Endodermal cell (in vitro differentiated cells): Measurements from ENCODE around the gene IQSEC2. TPM values are rescaled to one million over a fixed set of nuclear protein-coding genes. Genes with fewer than 3 reads are reported as not detected.

Source experiments
- DNase-seq: peaks from one replicate; pipeline ENCODE4 v3.0.0-alpha.2; 2017
- H3K27ac ChIP-seq: 2 replicates; pipeline ENCODE4 v1.5.1; 2013; ENCODE audit warnings: mild to moderate bottlenecking, low read depth, low read length, moderate library complexity
- H3K27me3 ChIP-seq: 2 replicates; pipeline ENCODE4 v1.6.1; 2013; ENCODE audit warnings: mild to moderate bottlenecking, low read length, moderate library complexity; ENCODE audit not compliant: insufficient read depth, control insufficient read depth, poor library complexity, severe bottlenecking
- H3K36me3 ChIP-seq: 2 replicates; pipeline ENCODE4 v1.7.0; 2013; ENCODE audit warnings: mild to moderate bottlenecking, low read length, moderate library complexity; ENCODE audit not compliant: control insufficient read depth, insufficient read depth
- H3K4me1 ChIP-seq: one replicate; pipeline ENCODE4 v1.7.0; 2013; ENCODE audit warnings: low read length; ENCODE audit not compliant: control insufficient read depth, insufficient read depth
- H3K4me3 ChIP-seq: 2 replicates; pipeline ENCODE4 v1.5.1; 2013; ENCODE audit warnings: mild to moderate bottlenecking, low read length, moderate library complexity
- H3K9ac ChIP-seq: 2 replicates; pipeline ENCODE4 v1.6.1; 2013; ENCODE audit warnings: mild to moderate bottlenecking, low read length, moderate library complexity; ENCODE audit not compliant: poor library complexity, severe bottlenecking; ENCODE audit errors: extremely low read depth
- H3K9me3 ChIP-seq: 2 replicates; pipeline ENCODE4 v1.6.1; 2013; ENCODE audit warnings: mild to moderate bottlenecking, low read length, moderate library complexity; ENCODE audit not compliant: control insufficient read depth
- H3K27ac Mint-ChIP-seq: 2 replicates; pipeline ENCODE4 v1.8.0; 2020; ENCODE audit warnings: mixed read lengths
- H3K27me3 Mint-ChIP-seq: 2 replicates; pipeline ENCODE4 v1.8.0; 2021; ENCODE audit warnings: mild to moderate bottlenecking, mixed read lengths; ENCODE audit not compliant: insufficient read depth
- H3K36me3 Mint-ChIP-seq: 2 replicates; pipeline ENCODE4 v1.8.0; 2020; ENCODE audit warnings: low read depth, mixed read lengths
- H3K4me1 Mint-ChIP-seq: 2 replicates; pipeline ENCODE4 v1.8.0; 2020; ENCODE audit warnings: mixed read lengths
- H3K4me3 Mint-ChIP-seq: 2 replicates; pipeline ENCODE4 v1.8.0; 2020; ENCODE audit warnings: mild to moderate bottlenecking, moderate library complexity, mixed read lengths
- H3K9me3 Mint-ChIP-seq: 2 replicates; pipeline ENCODE4 v1.8.0; 2020; ENCODE audit warnings: mild to moderate bottlenecking, mixed read lengths
- WGBS, 2 experiments: methylation state at CpG; one replicate each; pipeline versions ENCODE4 v1.1.5 to v1.1.7; 2013; ENCODE audit warnings: missing lambda C conversion rate in 2 of 2, mixed read lengths in 1 of 2; ENCODE audit not compliant: insufficient coverage in 1 of 2, insufficient read length in 1 of 2; 5-methylcytosine and 5-hydroxymethylcytosine counted together
- total RNA-seq, 2 donors: library from RNA; stranded (reverse); fragmentation: NEBNext Ultra II Directional in 1 of 2; extraction: Animal tissue kit (Norgen Biotek cat#: 25700) in 1 of 2; gene quantifications; 2 replicates in 1 of 2; 3 replicates in 1 of 2; pipeline ENCODE4 v1.2.1, GENCODE V29; 2021
- TF ChIP-seq, protein P1 (sequence below): fragments of 200-600 bp; sonication (generic); conservative IDR thresholded peaks from 2 replicates; pipeline ENCODE4 v1.5.0; 2021; ENCODE audit warnings: antibody characterized with exemption, mild to moderate bottlenecking

IQSEC2 gene
- total RNA-seq, 2 donors from 2014 or later = 14.7 to 18.2 TPM

GRCh38 chrX:53263597-53264094 lies 17.7 kb downstream of the IQSEC2 start:
- Mint-ChIP-seq H3K9me3 (peaks cover 72% of the 10 kb centered on the region), H3K36me3 (peaks cover 3% of the 10 kb centered on the region), H3K4me3 (no peak overlapping the region), H3K27ac (no peak overlapping the region), H3K27me3 (no peaks in the 10 kb centered on the region), H3K4me1 (peaks cover 4% of the 10 kb centered on the region)
- WGBS, 2 experiments = 88 to 90% methylated on average over 4 to 11 of the region's 11 CpGs
- H3K9ac ChIP-seq = no peak overlapping the region
- no peaks in the 10 kb centered on the region for H3K27me3 ChIP-seq
- no peaks in the 10 kb centered on the region for H3K36me3 ChIP-seq
- TF ChIP-seq, protein P1, sequence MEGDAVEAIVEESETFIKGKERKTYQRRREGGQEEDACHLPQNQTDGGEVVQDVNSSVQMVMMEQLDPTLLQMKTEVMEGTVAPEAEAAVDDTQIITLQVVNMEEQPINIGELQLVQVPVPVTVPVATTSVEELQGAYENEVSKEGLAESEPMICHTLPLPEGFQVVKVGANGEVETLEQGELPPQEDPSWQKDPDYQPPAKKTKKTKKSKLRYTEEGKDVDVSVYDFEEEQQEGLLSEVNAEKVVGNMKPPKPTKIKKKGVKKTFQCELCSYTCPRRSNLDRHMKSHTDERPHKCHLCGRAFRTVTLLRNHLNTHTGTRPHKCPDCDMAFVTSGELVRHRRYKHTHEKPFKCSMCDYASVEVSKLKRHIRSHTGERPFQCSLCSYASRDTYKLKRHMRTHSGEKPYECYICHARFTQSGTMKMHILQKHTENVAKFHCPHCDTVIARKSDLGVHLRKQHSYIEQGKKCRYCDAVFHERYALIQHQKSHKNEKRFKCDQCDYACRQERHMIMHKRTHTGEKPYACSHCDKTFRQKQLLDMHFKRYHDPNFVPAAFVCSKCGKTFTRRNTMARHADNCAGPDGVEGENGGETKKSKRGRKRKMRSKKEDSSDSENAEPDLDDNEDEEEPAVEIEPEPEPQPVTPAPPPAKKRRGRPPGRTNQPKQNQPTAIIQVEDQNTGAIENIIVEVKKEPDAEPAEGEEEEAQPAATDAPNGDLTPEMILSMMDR = no peak
- H3K9me3 ChIP-seq = no peaks in the 10 kb centered on the region
- no peak for DNase-seq
- H3K4me3 ChIP-seq = no peak overlapping the region
- no peaks in the 10 kb centered on the region for H3K4me1 ChIP-seq
- no peak overlapping the region for H3K27ac ChIP-seq

GRCh38 chrX:53262918-53263394 lies 18.4 kb downstream of the IQSEC2 start:
- no peaks in the 10 kb centered on the region for H3K36me3 ChIP-seq
- no peak overlapping the region for H3K4me3 Mint-ChIP-seq
- WGBS, 2 experiments = 81% methylated on average over 7 of the region's 8 CpGs; no CpG with 5 or more reads in 1 of the 2 experiments
- TF ChIP-seq, protein P1 = no peak
- H3K27me3 Mint-ChIP-seq = no peaks in the 10 kb centered on the region
- H3K27ac Mint-ChIP-seq = no peak overlapping the region
- H3K4me3 ChIP-seq = no peak overlapping the region
- no peak for DNase-seq
- no peaks in the 10 kb centered on the region for H3K4me1 ChIP-seq
- H3K27ac ChIP-seq = no peak overlapping the region
- H3K9ac ChIP-seq = no peak overlapping the region
- peaks cover 79% of the 10 kb centered on the region for H3K9me3 Mint-ChIP-seq
- no peaks in the 10 kb centered on the region for H3K9me3 ChIP-seq
- H3K36me3 Mint-ChIP-seq = peaks cover 3% of the 10 kb centered on the region
- peaks cover 4% of the 10 kb centered on the region for H3K4me1 Mint-ChIP-seq
- no peaks in the 10 kb centered on the region for H3K27me3 ChIP-seq

- Histone ChIP-seq H3K36me3 (no peaks in the 10 kb centered on the region), H3K4me1 (no peaks in the 10 kb centered on the region), H3K9me3 (no peaks in the 10 kb centered on the region), H3K4me3 (no peak overlapping the region), H3K27ac (no peak overlapping the region), H3K27me3 (no peaks in the 10 kb centered on the region), H3K9ac (no peak overlapping the region)
- Mint-ChIP-seq H3K27me3 (no peaks in the 10 kb centered on the region), H3K4me1 (peaks cover 4% of the 10 kb centered on the region), H3K36me3 (peaks cover 3% of the 10 kb centered on the region), H3K27ac (no peak overlapping the region), H3K4me3 (no peak overlapping the region), H3K9me3 (peaks cover 83% of the 10 kb centered on the region)
- TF ChIP-seq, protein P1 = no peak
- DNase-seq = no peak
- 88 to 100% methylated on average over 1 to 5 of the region's 7 CpGs for WGBS, 2 experiments
These were observed 19.0 kb downstream of the IQSEC2 start for GRCh38 chrX:53262189-53262917.
